Activated CD8-positive, alpha-beta T cell treated with anti-CD3 and anti-CD28 coated beads for 36 hours (primary cell): ENCODE results near the gene C7orf25. TPM values are rescaled to one million over a fixed set of nuclear protein-coding genes. Genes with fewer than 3 reads are reported as not detected.

Experiments
- ATAC-seq: fragments of 200-7000 bp; cut with Tn5 transposase; one replicate; pipeline ENCODE4 v1.10.0; 2021; ENCODE audit warnings: mild to moderate bottlenecking, moderate library complexity
- CTCF ChIA-PET: fragments of 350-600 bp; sonication (Branson Sonifier 250); formaldehyde crosslinking; loops from one replicate; lab custom pipeline; 2021; ENCODE audit warnings: antibody characterized with exemption; lab: Charles Lee
- POLR2A ChIA-PET: fragments of 350-600 bp; sonication (Branson Sonifier 250); formaldehyde crosslinking; loops from one replicate; lab custom pipeline; 2021; ENCODE audit warnings: antibody characterized with exemption; lab: Charles Lee
- DNase-seq: peaks from one replicate; pipeline ENCODE4 v3.0.0-alpha.2; 2020
- H3K27ac Mint-ChIP-seq: one replicate; pipeline ENCODE4 v1.8.0; 2021; ENCODE audit warnings: mild to moderate bottlenecking, mixed read lengths
- H3K27me3 Mint-ChIP-seq: one replicate; pipeline ENCODE4 v1.8.0; 2021; ENCODE audit warnings: mixed read lengths
- H3K36me3 Mint-ChIP-seq: one replicate; pipeline ENCODE4 v1.8.0; 2021; ENCODE audit warnings: low read depth, mixed read lengths
- H3K4me1 Mint-ChIP-seq: one replicate; pipeline ENCODE4 v1.8.0; 2021; ENCODE audit warnings: low read depth, mixed read lengths
- H3K4me3 Mint-ChIP-seq: one replicate; pipeline ENCODE4 v1.8.0; 2021; ENCODE audit warnings: mild to moderate bottlenecking, moderate library complexity, mixed read lengths
- H3K9me3 Mint-ChIP-seq: one replicate; pipeline ENCODE4 v1.8.0; 2021; ENCODE audit warnings: mixed read lengths
- intact Hi-C: fragments of 100-400 bp; cut with micrococcal nuclease; formaldehyde crosslinking; loops from one replicate; pipeline ENCODE4 v1.10.0; 2022
- total RNA-seq, 2 experiments: library from RNA; stranded (reverse); gene quantifications; one replicate each; pipeline ENCODE4 v1.2.3, GENCODE V29; 2021
- TF ChIP-seq, protein P1 (sequence below): fragments of 200-600 bp; IDR thresholded peaks from one replicate; pipeline ENCODE4 v1.8.0; 2022; ENCODE audit warnings: antibody characterized with exemption, mild to moderate bottlenecking

C7orf25 gene
- total RNA-seq, 2 experiments from 2014 or later = 2.4 to 3.4 TPM

- Mint-ChIP-seq H3K4me3 (no peak overlapping the region), H3K27me3 (no peaks in the 10 kb centered on the region), H3K9me3 (no peaks in the 10 kb centered on the region), H3K36me3 (peaks cover 59% of the 10 kb centered on the region), H3K27ac (peak overlapping the region; percentile 90), H3K4me1 (peaks cover 50% of the 10 kb centered on the region)
- TF ChIP-seq, protein P1, sequence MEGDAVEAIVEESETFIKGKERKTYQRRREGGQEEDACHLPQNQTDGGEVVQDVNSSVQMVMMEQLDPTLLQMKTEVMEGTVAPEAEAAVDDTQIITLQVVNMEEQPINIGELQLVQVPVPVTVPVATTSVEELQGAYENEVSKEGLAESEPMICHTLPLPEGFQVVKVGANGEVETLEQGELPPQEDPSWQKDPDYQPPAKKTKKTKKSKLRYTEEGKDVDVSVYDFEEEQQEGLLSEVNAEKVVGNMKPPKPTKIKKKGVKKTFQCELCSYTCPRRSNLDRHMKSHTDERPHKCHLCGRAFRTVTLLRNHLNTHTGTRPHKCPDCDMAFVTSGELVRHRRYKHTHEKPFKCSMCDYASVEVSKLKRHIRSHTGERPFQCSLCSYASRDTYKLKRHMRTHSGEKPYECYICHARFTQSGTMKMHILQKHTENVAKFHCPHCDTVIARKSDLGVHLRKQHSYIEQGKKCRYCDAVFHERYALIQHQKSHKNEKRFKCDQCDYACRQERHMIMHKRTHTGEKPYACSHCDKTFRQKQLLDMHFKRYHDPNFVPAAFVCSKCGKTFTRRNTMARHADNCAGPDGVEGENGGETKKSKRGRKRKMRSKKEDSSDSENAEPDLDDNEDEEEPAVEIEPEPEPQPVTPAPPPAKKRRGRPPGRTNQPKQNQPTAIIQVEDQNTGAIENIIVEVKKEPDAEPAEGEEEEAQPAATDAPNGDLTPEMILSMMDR = no peak
- intact Hi-C loops = loop anchor here (10.0 kb wide), 1 partner anchor 920 kb away; no protein-coding TSS in a partner anchor
- ChIA-PET POLR2A (interaction anchor here (1.1 to 5.6 kb wide), 3 partner anchors 10 to 17 kb away, joined by 3 to 57 read pairs (median 9); partner anchors contain the start of genes MRPL32 and PSMA2), CTCF (interaction anchor here (1.2 to 3.2 kb wide), 3 partner anchors 10 to 27 kb away, joined by 5 to 8 read pairs (median 5); no protein-coding TSS in a partner anchor)
- ATAC-seq (no peak), DNase-seq (no peak)
These were observed 2.7 kb upstream of the C7orf25 start for GRCh38 chr7:42914421-42915045.

GRCh38 chr7:42914009-42914408, 2.1 kb upstream of the C7orf25 start:
- ChIA-PET CTCF (interaction anchor here (1.3 to 3.2 kb wide), 4 partner anchors 10 to 18 kb away, joined by 3 to 8 read pairs (median 4); partner anchors contain the start of gene PSMA2), POLR2A (interaction anchor here (1.7 to 5.6 kb wide), 2 partner anchors 10 to 17 kb away, joined by 9 to 57 read pairs; partner anchors contain the start of genes MRPL32 and PSMA2)
- peak overlapping the region; percentile 90 for H3K27ac Mint-ChIP-seq
- ATAC-seq (no peak), DNase-seq (peak; percentile 8)
- H3K36me3 Mint-ChIP-seq = peaks cover 54% of the 10 kb centered on the region
- peaks cover 51% of the 10 kb centered on the region for H3K4me1 Mint-ChIP-seq
- peak overlapping the region; percentile 23 for H3K4me3 Mint-ChIP-seq
- no peaks in the 10 kb centered on the region for H3K27me3 Mint-ChIP-seq
- no peaks in the 10 kb centered on the region for H3K9me3 Mint-ChIP-seq
- TF ChIP-seq, protein P1 = no peak
- intact Hi-C loops = loop anchor here (10.0 kb wide), 1 partner anchor 921 kb away; no protein-coding TSS in a partner anchor

DNA sequence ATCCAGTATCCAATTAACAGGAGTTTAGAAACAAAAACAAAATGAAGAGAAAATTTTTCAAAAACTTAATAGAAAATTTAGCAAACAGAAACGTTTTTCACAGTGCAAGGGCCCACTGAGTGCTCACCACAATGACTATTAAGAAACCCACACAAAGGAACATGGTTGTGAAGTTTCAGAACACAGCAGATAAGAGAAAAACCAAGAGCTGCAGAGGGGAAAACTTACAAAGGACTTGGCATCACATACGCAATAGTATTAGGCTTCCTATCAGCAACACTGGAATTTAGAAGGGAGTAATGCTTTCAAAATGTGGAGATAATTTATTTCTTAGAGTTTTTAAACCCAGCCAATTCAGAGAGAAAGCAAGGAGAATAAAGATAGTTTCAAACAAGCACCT, 1.7 kb upstream of the C7orf25 start:
- ChIA-PET CTCF (interaction anchor here (1.3 to 3.2 kb wide), 5 partner anchors 11 to 28 kb away, joined by 3 to 8 read pairs (median 5); partner anchors contain the start of gene PSMA2), POLR2A (interaction anchor here (0.7 to 5.6 kb wide), 3 partner anchors 11 to 31 kb away, joined by 5 to 57 read pairs (median 9); partner anchors contain the start of genes MRPL32 and PSMA2)
- TF ChIP-seq, protein P1 = no peak
- Mint-ChIP-seq H3K4me3 (peak overlapping the region; percentile 23), H3K27me3 (no peaks in the 10 kb centered on the region), H3K9me3 (no peaks in the 10 kb centered on the region), H3K27ac (peak overlapping the region; percentile 90), H3K4me1 (peaks cover 51% of the 10 kb centered on the region), H3K36me3 (peaks cover 52% of the 10 kb centered on the region)
- DNase-seq = peak; percentile 27
- ATAC-seq = no peak
- intact Hi-C loops = loop anchor here (2.0 to 10.0 kb wide), 2 partner anchors 17 to 921 kb away; no protein-coding TSS in a partner anchor

- Mint-ChIP-seq H3K4me3 (peak overlapping the region; percentile 87), H3K27me3 (no peaks in the 10 kb centered on the region), H3K4me1 (peaks cover 53% of the 10 kb centered on the region), H3K27ac (no peak overlapping the region), H3K9me3 (no peaks in the 10 kb centered on the region), H3K36me3 (peaks cover 31% of the 10 kb centered on the region)
- CTCF ChIA-PET = interaction anchor here (0.9 to 1.4 kb wide), 2 partner anchors 31 to 34 kb away, joined by 3 to 4 read pairs; no protein-coding TSS in a partner anchor
- no peak for ATAC-seq
- TF ChIP-seq, protein P1 = no peak
- DNase-seq = no peak
- intact Hi-C loops = loop anchor here (10.0 kb wide), 1 partner anchor 924 kb away; no protein-coding TSS in a partner anchor
- POLR2A ChIA-PET = interaction anchor here (1.0 to 1.9 kb wide), 3 partner anchors 9 to 23 kb away, joined by 3 to 13 read pairs (median 6); partner anchors contain the start of genes MRPL32 and PSMA2
These were observed 1.6 kb downstream of the C7orf25 start for GRCh38 chr7:42910306-42910705.
